ENCODE data around the gene RNF166.

RNF166 gene

DNA sequence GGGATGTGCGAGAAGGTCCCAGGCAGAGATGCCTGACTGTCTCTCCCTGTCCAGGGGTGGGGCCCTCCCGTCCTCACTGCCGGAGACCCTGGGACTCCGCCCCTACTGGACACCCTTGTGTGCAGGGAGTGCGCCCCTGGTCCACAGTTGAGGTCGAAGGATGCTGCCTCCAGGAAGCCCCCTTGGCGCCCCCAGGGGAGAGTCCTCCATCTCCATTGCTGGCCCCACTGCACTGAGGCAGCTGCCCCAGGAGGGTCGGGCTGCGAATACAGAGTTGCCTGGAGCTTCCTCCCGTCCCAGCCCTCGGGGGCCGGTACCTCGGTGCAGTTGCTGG is 26.7 kb upstream of the RNF166 start:
- Histone ChIP-seq H3K4me1 (ENCODE audit: control insufficient read depth, insufficient read depth, low read length, poor library complexity, severe bottlenecking) (peaks cover 5% of the 10 kb centered on the region), H3K27ac (ENCODE audit: insufficient read depth, low read length, poor library complexity, severe bottlenecking) (no peak overlapping the region), H3K9me3 (ENCODE audit: control insufficient read depth, low read length) (no peaks in the 10 kb centered on the region), H3K27me3 (replicated peaks; ENCODE audit: control insufficient read depth, insufficient read depth, low read length, poor library complexity, severe bottlenecking) (no peaks in the 10 kb centered on the region), H3K36me3 (ENCODE audit: control insufficient read depth, insufficient read depth, low read length) (peaks cover 65% of the 10 kb centered on the region), H3K4me3 (ENCODE audit: insufficient read depth, low read depth, low read length, poor library complexity, severe bottlenecking) (no peak overlapping the region)
- no peak for DNase-seq

DNA sequence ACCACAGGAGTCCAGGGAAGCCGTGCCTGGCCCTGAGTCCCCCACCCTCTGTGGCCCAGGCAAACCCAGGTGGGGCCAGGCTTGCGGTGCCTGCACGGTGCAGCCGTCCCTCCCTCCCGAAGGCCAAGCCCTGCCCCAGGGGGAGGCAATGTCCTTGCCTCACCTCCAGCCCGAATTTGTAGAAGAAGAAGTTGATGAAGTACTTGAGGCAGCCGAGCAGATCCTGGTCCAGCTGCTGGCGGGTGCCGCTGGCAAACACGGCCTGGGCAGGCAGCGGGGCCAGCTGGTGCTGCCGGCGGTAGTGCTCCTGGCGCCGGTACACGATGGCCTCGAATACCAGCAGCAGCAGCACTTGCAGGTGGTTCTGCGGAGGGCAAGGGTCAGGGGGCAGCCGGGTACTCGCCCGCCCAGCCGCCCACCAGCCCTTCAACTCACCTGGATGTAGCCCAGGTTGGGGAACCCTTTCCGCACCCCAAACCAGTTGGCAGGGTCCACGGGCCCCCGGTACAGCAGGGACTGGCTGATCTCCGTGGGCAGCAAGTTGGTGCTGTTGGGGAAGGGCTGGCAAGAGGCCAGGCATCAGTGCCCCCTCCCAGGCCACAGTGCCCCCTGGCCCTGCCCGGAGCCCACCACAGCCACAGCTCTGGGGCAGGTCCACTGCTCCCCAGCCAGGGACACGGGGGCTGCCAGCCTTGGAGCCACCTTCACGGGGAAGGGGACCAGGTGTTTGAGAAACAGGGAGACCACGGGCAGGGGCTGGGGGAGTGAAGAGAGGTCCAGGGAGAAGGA is 26.2 kb upstream of the RNF166 start:
- peaks cover under 1% of the 10 kb centered on the region for H3K4me1 ChIP-seq (ENCODE audit: control insufficient read depth, insufficient read depth, low read length, poor library complexity, severe bottlenecking)
- DNase-seq, result no peak

DNA sequence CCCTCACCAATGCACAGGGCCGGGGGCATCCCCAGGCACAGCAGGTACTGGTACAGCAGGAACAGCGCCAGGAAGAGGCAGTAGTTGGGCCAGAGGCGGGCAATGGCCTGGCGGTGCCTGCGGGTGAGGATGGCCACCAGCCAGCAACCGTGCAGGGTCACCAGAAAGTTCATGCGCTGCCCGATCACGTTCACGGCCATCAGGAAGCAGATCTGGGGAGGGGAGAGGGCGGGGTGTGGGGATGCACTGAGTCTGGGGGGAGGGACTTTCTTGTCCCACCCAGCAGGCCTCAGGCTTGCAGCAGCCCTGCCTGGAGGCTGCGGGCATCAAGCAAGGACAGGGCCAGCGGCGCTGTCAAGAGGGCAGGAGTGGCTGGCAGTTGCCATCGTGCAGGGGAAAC is 25.5 kb upstream of the RNF166 start:
- no peaks in the 10 kb centered on the region for H3K9me3 ChIP-seq (ENCODE audit: control insufficient read depth, low read length)
- DNase-seq, result no peak
- no peaks in the 10 kb centered on the region for H3K27me3 ChIP-seq (replicated peaks; ENCODE audit: control insufficient read depth, insufficient read depth, low read length, poor library complexity, severe bottlenecking)
- H3K4me3 ChIP-seq (ENCODE audit: insufficient read depth, low read depth, low read length, poor library complexity, severe bottlenecking), result no peak overlapping the region
- H3K4me1 ChIP-seq (ENCODE audit: control insufficient read depth, insufficient read depth, low read length, poor library complexity, severe bottlenecking), result peaks cover 2% of the 10 kb centered on the region
- peaks cover 77% of the 10 kb centered on the region for H3K36me3 ChIP-seq (ENCODE audit: control insufficient read depth, insufficient read depth, low read length)
- peak overlapping the region; percentile 37 for H3K27ac ChIP-seq (ENCODE audit: insufficient read depth, low read length, poor library complexity, severe bottlenecking)

More for the DNA sequence above, 26.2 kb upstream of the RNF166 start:
- Histone ChIP-seq H3K36me3 (ENCODE audit: control insufficient read depth, insufficient read depth, low read length) (peaks cover 71% of the 10 kb centered on the region), H3K27ac (ENCODE audit: insufficient read depth, low read length, poor library complexity, severe bottlenecking) (no peak overlapping the region), H3K4me3 (ENCODE audit: insufficient read depth, low read depth, low read length, poor library complexity, severe bottlenecking) (no peak overlapping the region), H3K9me3 (ENCODE audit: control insufficient read depth, low read length) (no peaks in the 10 kb centered on the region), H3K27me3 (replicated peaks; ENCODE audit: control insufficient read depth, insufficient read depth, low read length, poor library complexity, severe bottlenecking) (no peaks in the 10 kb centered on the region)

DNA sequence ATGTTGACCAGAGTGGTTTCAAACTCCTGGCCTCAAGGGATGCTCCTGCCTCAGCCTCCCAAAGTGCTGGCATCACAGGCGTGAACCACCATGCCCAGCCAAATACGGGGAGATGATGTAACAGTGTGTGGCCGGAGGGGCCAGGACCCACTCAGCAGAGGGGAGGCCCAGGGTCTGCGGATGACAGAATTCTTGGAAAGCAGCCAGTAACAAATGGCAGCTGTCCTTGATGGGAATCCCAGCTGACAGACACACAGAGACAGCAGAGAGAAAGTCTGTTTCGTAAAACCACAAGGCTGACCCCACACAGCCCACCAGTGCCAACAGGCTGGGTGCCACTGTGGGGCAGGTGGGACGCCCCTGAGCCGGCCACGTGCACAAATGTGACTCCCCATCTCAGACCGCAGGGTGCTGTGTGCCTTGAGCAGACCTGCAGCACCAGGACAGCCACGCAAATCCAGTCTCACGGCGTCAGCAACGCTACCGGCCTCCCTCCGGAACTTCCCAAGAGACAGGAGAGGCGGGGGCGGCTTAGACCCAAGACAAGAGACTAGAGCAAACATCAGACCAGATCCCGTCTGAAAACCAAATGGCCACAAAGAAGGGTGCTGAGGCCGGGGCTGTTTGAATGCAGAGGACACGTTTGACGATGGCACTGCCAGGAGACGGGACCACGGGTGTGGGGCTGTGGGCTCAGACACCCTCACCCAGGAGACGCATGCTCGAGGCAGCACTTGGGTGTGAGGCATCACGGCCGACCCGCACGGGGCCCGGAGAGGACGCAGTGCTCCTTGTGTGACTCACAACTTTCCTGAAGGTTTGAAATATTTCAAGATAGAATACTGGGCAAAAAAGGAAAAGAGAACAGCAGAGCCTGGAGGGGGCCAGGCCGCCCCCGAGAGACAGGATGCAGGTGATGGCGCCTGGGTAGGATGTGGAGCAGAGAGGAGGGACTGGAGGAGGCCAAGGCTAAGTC is 24.7 kb upstream of the RNF166 start:
- no peak for DNase-seq
- Histone ChIP-seq H3K9me3 (ENCODE audit: control insufficient read depth, low read length) (no peaks in the 10 kb centered on the region), H3K27me3 (replicated peaks; ENCODE audit: control insufficient read depth, insufficient read depth, low read length, poor library complexity, severe bottlenecking) (no peaks in the 10 kb centered on the region), H3K27ac (ENCODE audit: insufficient read depth, low read length, poor library complexity, severe bottlenecking) (peak overlapping the region; percentile 37), H3K4me3 (ENCODE audit: insufficient read depth, low read depth, low read length, poor library complexity, severe bottlenecking) (no peak overlapping the region), H3K4me1 (ENCODE audit: control insufficient read depth, insufficient read depth, low read length, poor library complexity, severe bottlenecking) (peaks cover 2% of the 10 kb centered on the region), H3K36me3 (ENCODE audit: control insufficient read depth, insufficient read depth, low read length) (peaks cover 81% of the 10 kb centered on the region)

DNA sequence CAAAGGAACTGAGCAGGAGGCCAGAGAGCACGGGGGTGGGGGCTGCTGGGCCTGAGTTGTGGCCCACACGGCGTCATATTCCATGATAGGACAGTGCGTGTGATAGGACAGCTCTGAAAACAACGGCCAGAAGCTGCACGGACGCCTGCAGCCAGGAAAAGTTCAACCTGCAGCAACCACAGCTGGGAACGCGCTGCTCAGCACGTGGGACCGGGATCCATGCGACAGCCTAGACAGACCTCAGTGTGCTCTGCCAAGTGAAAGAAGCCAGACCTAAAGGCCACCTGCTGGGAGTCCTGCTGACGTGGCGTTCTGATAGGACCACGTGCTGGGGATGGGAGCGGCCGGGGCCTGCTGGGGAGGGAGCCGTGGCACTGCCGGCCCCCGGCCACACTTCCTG is 21.7 kb upstream of the RNF166 start:
- peaks cover 2% of the 10 kb centered on the region for H3K4me1 ChIP-seq (ENCODE audit: control insufficient read depth, insufficient read depth, low read length, poor library complexity, severe bottlenecking)
- H3K9me3 ChIP-seq (ENCODE audit: control insufficient read depth, low read length), result no peaks in the 10 kb centered on the region
- no peak overlapping the region for H3K27ac ChIP-seq (ENCODE audit: insufficient read depth, low read length, poor library complexity, severe bottlenecking)
- H3K36me3 ChIP-seq (ENCODE audit: control insufficient read depth, insufficient read depth, low read length), result peaks cover 80% of the 10 kb centered on the region
- DNase-seq, result no peak
- H3K4me3 ChIP-seq (ENCODE audit: insufficient read depth, low read depth, low read length, poor library complexity, severe bottlenecking), result no peak overlapping the region
- H3K27me3 ChIP-seq (replicated peaks; ENCODE audit: control insufficient read depth, insufficient read depth, low read length, poor library complexity, severe bottlenecking), result no peaks in the 10 kb centered on the region

DNA sequence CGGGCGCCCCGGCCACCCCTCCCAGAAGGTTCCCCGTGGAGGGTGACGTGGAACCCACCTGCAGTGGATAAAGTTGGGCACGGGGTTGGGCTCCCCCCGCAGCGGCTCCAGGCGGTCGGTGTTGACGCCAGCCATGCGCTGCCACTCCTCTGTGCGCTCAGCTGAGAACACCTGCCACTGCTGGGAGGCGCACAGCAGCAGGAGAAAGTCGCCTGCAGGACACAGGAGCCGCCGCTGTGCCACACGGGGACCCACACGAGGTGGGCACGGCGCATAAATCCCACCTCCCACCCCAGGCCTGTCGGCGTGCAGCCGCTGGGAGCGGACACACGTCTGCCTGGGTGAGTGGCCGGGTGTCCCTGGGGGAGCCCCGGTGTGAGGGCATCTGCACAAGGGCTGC is 20.8 kb upstream of the RNF166 start:
- Histone ChIP-seq H3K4me3 (ENCODE audit: insufficient read depth, low read depth, low read length, poor library complexity, severe bottlenecking) (no peak overlapping the region), H3K4me1 (ENCODE audit: control insufficient read depth, insufficient read depth, low read length, poor library complexity, severe bottlenecking) (peaks cover 2% of the 10 kb centered on the region), H3K27me3 (replicated peaks; ENCODE audit: control insufficient read depth, insufficient read depth, low read length, poor library complexity, severe bottlenecking) (no peaks in the 10 kb centered on the region), H3K36me3 (ENCODE audit: control insufficient read depth, insufficient read depth, low read length) (peaks cover 80% of the 10 kb centered on the region), H3K9me3 (ENCODE audit: control insufficient read depth, low read length) (no peaks in the 10 kb centered on the region), H3K27ac (ENCODE audit: insufficient read depth, low read length, poor library complexity, severe bottlenecking) (no peak overlapping the region)
- no peak for DNase-seq

DNA sequence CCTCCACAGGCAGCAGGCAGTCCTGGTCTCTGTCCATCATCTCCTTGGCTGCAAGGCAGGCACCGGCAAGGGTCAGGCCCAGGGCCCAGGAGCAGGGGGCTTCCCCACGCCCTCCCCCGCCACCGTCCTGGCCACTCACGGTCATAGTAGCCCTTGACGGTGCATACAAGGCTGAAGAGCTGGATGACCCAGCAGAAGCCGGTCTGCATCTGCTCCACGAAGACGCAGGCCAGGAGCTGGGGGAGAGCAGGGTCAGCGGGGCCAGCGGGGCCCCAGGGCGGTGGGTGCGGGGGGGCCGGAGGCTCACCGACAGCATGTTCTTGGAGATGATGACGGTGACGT is 20.2 kb upstream of the RNF166 start:
- no peaks in the 10 kb centered on the region for H3K27me3 ChIP-seq (replicated peaks; ENCODE audit: control insufficient read depth, insufficient read depth, low read length, poor library complexity, severe bottlenecking)
- no peak for DNase-seq
- peaks cover 2% of the 10 kb centered on the region for H3K4me1 ChIP-seq (ENCODE audit: control insufficient read depth, insufficient read depth, low read length, poor library complexity, severe bottlenecking)
- no peaks in the 10 kb centered on the region for H3K9me3 ChIP-seq (ENCODE audit: control insufficient read depth, low read length)
- H3K4me3 ChIP-seq (ENCODE audit: insufficient read depth, low read depth, low read length, poor library complexity, severe bottlenecking), result no peak overlapping the region
- H3K27ac ChIP-seq (ENCODE audit: insufficient read depth, low read length, poor library complexity, severe bottlenecking), result no peak overlapping the region
- peaks cover 81% of the 10 kb centered on the region for H3K36me3 ChIP-seq (ENCODE audit: control insufficient read depth, insufficient read depth, low read length)

DNA sequence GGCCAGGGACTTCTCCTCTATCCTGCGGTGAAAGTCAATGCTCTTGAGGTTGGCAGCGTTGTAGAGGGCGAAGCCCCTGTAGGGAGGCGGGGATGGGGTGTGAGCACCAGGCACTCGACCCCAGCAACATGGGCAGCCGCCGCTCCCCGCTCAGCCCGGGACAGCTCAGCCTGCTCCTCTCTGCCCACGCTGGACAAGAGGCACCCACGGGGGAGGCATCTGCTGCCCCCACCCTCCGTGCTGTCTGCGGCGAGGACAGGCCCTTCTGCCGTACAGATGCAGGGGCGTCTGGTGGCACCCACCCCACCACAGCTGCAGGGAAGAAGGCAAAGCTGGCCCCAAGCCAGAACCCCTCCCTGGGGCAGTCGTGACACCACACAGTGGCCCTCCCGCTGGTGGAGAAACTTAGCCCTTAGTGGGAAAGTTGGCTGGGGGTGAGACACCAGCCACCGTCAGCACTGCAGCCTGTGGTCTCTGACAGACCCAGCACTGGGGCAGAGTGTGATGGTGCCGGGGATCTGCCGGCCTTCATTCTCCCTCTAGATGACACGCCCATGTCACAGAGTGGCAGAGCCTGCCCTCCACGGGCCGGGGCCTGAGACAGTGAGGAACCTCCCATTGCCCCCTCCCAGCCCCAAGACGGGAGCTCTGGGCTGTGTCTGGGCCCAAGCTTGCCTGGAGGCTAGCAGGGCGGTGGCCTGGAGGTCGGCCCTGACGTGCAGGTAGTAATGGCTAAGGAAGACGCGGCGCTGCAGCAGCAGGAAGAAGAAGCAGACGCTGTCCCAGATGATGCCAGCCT is 19.6 kb upstream of the RNF166 start:
- no peak overlapping the region for H3K4me3 ChIP-seq (ENCODE audit: insufficient read depth, low read depth, low read length, poor library complexity, severe bottlenecking)
- DNase-seq, result no peak
- H3K9me3 ChIP-seq (ENCODE audit: control insufficient read depth, low read length), result no peaks in the 10 kb centered on the region
- peaks cover 2% of the 10 kb centered on the region for H3K4me1 ChIP-seq (ENCODE audit: control insufficient read depth, insufficient read depth, low read length, poor library complexity, severe bottlenecking)
- H3K27ac ChIP-seq (ENCODE audit: insufficient read depth, low read length, poor library complexity, severe bottlenecking), result no peak overlapping the region
- H3K27me3 ChIP-seq (replicated peaks; ENCODE audit: control insufficient read depth, insufficient read depth, low read length, poor library complexity, severe bottlenecking), result no peaks in the 10 kb centered on the region
- peaks cover 81% of the 10 kb centered on the region for H3K36me3 ChIP-seq (ENCODE audit: control insufficient read depth, insufficient read depth, low read length)

DNA sequence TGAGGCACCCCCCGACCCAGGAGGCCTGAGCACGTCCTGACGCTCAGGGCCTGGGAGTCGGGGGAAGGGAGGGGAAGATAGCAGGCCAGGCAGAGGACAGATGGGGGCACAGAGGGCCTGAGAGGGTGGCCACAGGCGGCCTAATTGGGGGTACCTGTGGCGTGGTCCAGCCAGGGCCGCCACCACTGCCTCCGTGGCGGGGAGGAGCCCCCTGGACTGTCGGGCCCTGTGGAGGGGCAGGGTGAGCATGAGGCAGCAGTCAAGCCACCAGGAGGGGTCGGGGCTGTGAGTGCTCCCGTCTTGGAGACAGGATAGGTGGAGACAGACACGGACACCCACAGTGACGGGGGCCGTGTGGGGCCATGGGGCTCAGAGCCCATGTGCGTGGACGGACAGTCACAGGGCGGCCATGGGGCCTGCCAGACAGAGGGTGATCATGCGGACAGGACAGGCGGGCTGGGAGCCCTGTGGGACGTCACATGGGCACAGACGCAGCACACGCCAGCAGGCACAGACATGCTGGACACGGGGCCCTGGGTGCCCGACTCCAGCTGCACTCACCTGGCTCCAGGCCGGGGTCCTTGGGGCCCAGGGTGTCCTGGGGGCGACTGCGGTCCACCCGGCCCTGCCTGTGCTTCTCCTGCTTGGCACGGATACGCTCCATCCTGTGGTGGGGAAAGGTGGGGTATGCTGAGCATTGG is 18.8 kb upstream of the RNF166 start:
- H3K36me3 ChIP-seq (ENCODE audit: control insufficient read depth, insufficient read depth, low read length), result peaks cover 84% of the 10 kb centered on the region
- DNase-seq, result no peak
- H3K27me3 ChIP-seq (replicated peaks; ENCODE audit: control insufficient read depth, insufficient read depth, low read length, poor library complexity, severe bottlenecking), result no peaks in the 10 kb centered on the region
- H3K9me3 ChIP-seq (ENCODE audit: control insufficient read depth, low read length), result no peaks in the 10 kb centered on the region
- no peak overlapping the region for H3K4me3 ChIP-seq (ENCODE audit: insufficient read depth, low read depth, low read length, poor library complexity, severe bottlenecking)
- no peak overlapping the region for H3K27ac ChIP-seq (ENCODE audit: insufficient read depth, low read length, poor library complexity, severe bottlenecking)
- H3K4me1 ChIP-seq (ENCODE audit: control insufficient read depth, insufficient read depth, low read length, poor library complexity, severe bottlenecking), result peaks cover 2% of the 10 kb centered on the region

Measured in effector memory CD4-positive, alpha-beta T cell (primary cell).